GM12878 (cell line): ENCODE data around the gene LCN12. TPM values are rescaled to one million over a fixed set of nuclear protein-coding genes. Genes with fewer than 3 reads are reported as not detected.

Experiments
- ATAC-seq: fragments of 200-7000 bp; cut with Tn5 transposase; 3 replicates; pipeline ENCODE4 v1.9.1; 2020; ENCODE audit warnings: mild to moderate bottlenecking, moderate library complexity
- BruUV-seq: library from RNA; stranded (reverse); fragments of 400-500 nt; replicated peaks from 2 replicates; lab custom pipeline; 2021; lab: Mats Ljungman, UMichigan
- CTCF ChIA-PET: fragments of 300-600 bp; sonication (Branson Sonifier 250); formaldehyde crosslinking; extraction: SDS; loops from one replicate; lab custom pipeline; 2021; ENCODE audit warnings: inconsistent platforms; lab: Yijun Ruan, JAX
- POLR2A ChIA-PET: fragments of 350-600 bp; formaldehyde crosslinking; extraction: SDS; loops from one replicate; lab custom pipeline; 2021; ENCODE audit warnings: inconsistent platforms; lab: Charles Lee
- RAD21 ChIA-PET: fragments of 300-600 bp; sonication (Branson Sonifier 250); formaldehyde crosslinking; loops from one replicate; lab custom pipeline; 2023; ENCODE audit warnings: antibody characterized with exemption; ENCODE audit not compliant: unreplicated experiment; lab: Charles Lee
- SMC1A ChIA-PET: fragments of 300-600 bp; sonication (Branson Sonifier 250); formaldehyde crosslinking; loops from one replicate; lab custom pipeline; 2023; ENCODE audit not compliant: unreplicated experiment, uncharacterized antibody; lab: Charles Lee
- DNase-seq: peaks from one replicate; pipeline ENCODE4 v3.0.0-alpha.2; 2011; ENCODE audit warnings: low read depth, low spot score
- FAIRE-seq: peaks from 3 replicates; lab custom pipeline; 2011; peaks lifted over from hg19 to GRCh38; lab: Jason Lieb, UNC
- H2AFZ ChIP-seq: 2 replicates; pipeline ENCODE4 v1.6.0; 2011; ENCODE audit warnings: low read depth, low read length, control low read depth; ENCODE audit not compliant: control insufficient read depth
- H3K27ac ChIP-seq: 2 replicates; pipeline ENCODE4 v1.5.1; 2011; ENCODE audit warnings: control low read depth; ENCODE audit not compliant: control insufficient read depth, insufficient read depth
- H3K27me3 ChIP-seq, 2 experiments: replicated peaks in 1 of 2; 2 replicates each; pipeline versions ENCODE4 v1.6.0 to v1.6.1; 2011; ENCODE audit warnings: low read length in 1 of 2; ENCODE audit not compliant: control insufficient read depth in 2 of 2, insufficient read depth in 2 of 2
- H3K36me3 ChIP-seq, 2 experiments: 2 replicates each; pipeline ENCODE4 v1.5.1; 2011; ENCODE audit warnings: low read length in 1 of 2; ENCODE audit not compliant: control insufficient read depth in 2 of 2, insufficient read depth in 2 of 2
- H3K4me1 ChIP-seq: 2 replicates; pipeline ENCODE4 v1.6.1; 2011; ENCODE audit warnings: mild to moderate bottlenecking, low read length, moderate library complexity, mixed read lengths; ENCODE audit not compliant: control insufficient read depth, insufficient read depth
- H3K4me2 ChIP-seq: 2 replicates; pipeline ENCODE4 v1.6.0; 2011; ENCODE audit warnings: control low read depth; ENCODE audit not compliant: control insufficient read depth, insufficient read depth
- H3K4me3 ChIP-seq: fragments of 200-600 bp; sonication (generic); 2 replicates; pipeline ENCODE4 v1.5.1; 2016
- H3K79me2 ChIP-seq: 2 replicates; pipeline ENCODE4 v1.6.0; 2011; ENCODE audit warnings: low read length; ENCODE audit not compliant: control insufficient read depth, insufficient read depth
- H3K9ac ChIP-seq: 2 replicates; pipeline ENCODE4 v1.8.0; 2011; ENCODE audit warnings: low read length, control low read depth, mixed read lengths; ENCODE audit not compliant: control insufficient read depth, insufficient read depth
- H3K9me3 ChIP-seq: replicated peaks from 3 replicates; pipeline ENCODE4 v1.5.1; 2011; ENCODE audit warnings: mild to moderate bottlenecking, low read length; ENCODE audit not compliant: control insufficient read depth, insufficient read depth
- H4K20me1 ChIP-seq: 2 replicates; pipeline ENCODE4 v1.6.0; 2011; ENCODE audit not compliant: control insufficient read depth, insufficient read depth
- ATF2 ChIP-seq: IDR thresholded peaks from 2 replicates; pipeline ENCODE4 v1.6.1; 2012; ENCODE audit warnings: low read length, inconsistent platforms
- E2F4 ChIP-seq: IDR thresholded peaks from 2 replicates; pipeline ENCODE4 v1.6.1; 2012; ENCODE audit warnings: low read depth, low read length, improper control_type of control experiment
- EED ChIP-seq: sonication (generic); IDR thresholded peaks from 2 replicates; pipeline ENCODE4 v1.6.1; 2016; ENCODE audit warnings: antibody characterized with exemption, low read depth
- ELK1 ChIP-seq: IDR thresholded peaks from 2 replicates; pipeline ENCODE4 v1.6.1; 2012; ENCODE audit warnings: low read depth, low read length, improper control_type of control experiment
- GATAD2B ChIP-seq: fragments of 450-650 bp; conservative IDR thresholded peaks from 2 replicates; pipeline ENCODE4 v1.6.1; 2017; ENCODE audit warnings: low read depth, mild to moderate bottlenecking, moderate library complexity
- IKZF2 ChIP-seq, 2 experiments: fragments of 450-650 bp; IDR thresholded peaks; 2 replicates each; pipeline ENCODE4 v1.6.1; 2017; ENCODE audit warnings: mild to moderate bottlenecking in 2 of 2, moderate library complexity in 2 of 2
- MEF2B ChIP-seq: fragments of 450-650 bp; IDR thresholded peaks from 2 replicates; pipeline ENCODE4 v1.6.1; 2018; ENCODE audit warnings: mild to moderate bottlenecking, moderate library complexity; ENCODE audit not compliant: partially characterized antibody, poor library complexity, severe bottlenecking
- NBN ChIP-seq: fragments of 450-650 bp; IDR thresholded peaks from 2 replicates; pipeline ENCODE4 v1.6.1; 2016
- NR2F1 ChIP-seq: fragments of 450-650 bp; conservative IDR thresholded peaks from 2 replicates; pipeline ENCODE4 v1.6.1; 2017; ENCODE audit warnings: mild to moderate bottlenecking
- NRF1 ChIP-seq: conservative IDR thresholded peaks from 2 replicates; pipeline ENCODE4 v1.6.1; 2011; ENCODE audit warnings: mild to moderate bottlenecking, low read depth, low read length, improper control_type of control experiment
- PAX8 ChIP-seq: fragments of 450-650 bp; IDR thresholded peaks from 2 replicates; pipeline ENCODE4 v1.6.1; 2017; ENCODE audit warnings: mild to moderate bottlenecking, moderate library complexity
- RCOR1 ChIP-seq: conservative IDR thresholded peaks from 2 replicates; pipeline ENCODE4 v1.6.1; 2012; ENCODE audit warnings: low read depth, low read length, improper control_type of control experiment
- SKIL ChIP-seq: fragments of 450-650 bp; IDR thresholded peaks from 2 replicates; pipeline ENCODE4 v1.6.1; 2017; ENCODE audit warnings: mild to moderate bottlenecking, low read depth, inconsistent platforms; ENCODE audit not compliant: poor library complexity, severe bottlenecking
- STAT1 ChIP-seq: fragments of 450-650 bp; conservative IDR thresholded peaks from 2 replicates; pipeline ENCODE4 v1.6.1; 2014; ENCODE audit warnings: antibody characterized with exemption, mild to moderate bottlenecking
- YY1 ChIP-seq: IDR thresholded peaks from 2 replicates; pipeline ENCODE4 v1.6.1; 2011; ENCODE audit warnings: low read depth, mild to moderate bottlenecking, low read length
- WGBS: methylation state at CpG from one replicate; pipeline ENCODE4 v1.1.6; 2016; ENCODE audit warnings: low lambda C conversion rate; ENCODE audit not compliant: insufficient replicate concordance, insufficient coverage; ENCODE audit errors: missing lambda C conversion rate; 5-methylcytosine and 5-hydroxymethylcytosine counted together
- in situ Hi-C: fragments of 300-500 bp; cut with MboI; formaldehyde crosslinking; loops from 9 replicates; pipeline ENCODE4 v1.14.3; 2018; ENCODE audit warnings: mixed read lengths
- intact Hi-C: fragments of 100-400 bp; cut with micrococcal nuclease; formaldehyde crosslinking; loops from one replicate; pipeline ENCODE4 v1.14.2; 2022; ENCODE audit not compliant: unreplicated experiment
- polyA plus RNA-seq, 11 experiments: library from polyadenylated mRNA; depleted of rRNA in 4 of 11; unstranded in 6 of 11; stranded (reverse) in 5 of 11; fragments of >200 nt; fragmentation: Nextera tagmentation in 4 of 11; fragmentation: Illumina TruSeq in 1 of 11; extraction: Ambion mirVana in 4 of 11; extraction: Trizol in 1 of 11; gene quantifications; 1 replicate in 1 of 11; 2 replicates in 10 of 11; pipeline versions ENCODE4 v1.2.1 to v1.2.3, GENCODE V29; 2011 to 2016; ENCODE audit warnings: inconsistent platforms in 2 of 11, missing spikeins in 2 of 11, low read depth in 1 of 11
- total RNA-seq, 4 experiments: library from RNA; depleted of rRNA in 3 of 4; stranded (reverse); fragments of >200 nt in 3 of 4; fragmentation: Illumina TruSeq in 1 of 4; extraction: Trizol in 1 of 4; gene quantifications; 2 replicates each; pipeline versions ENCODE4 v1.2.1 to v1.2.3, GENCODE V29; 2013 to 2021

LCN12 gene
- total and polyA plus RNA-seq, 10 of the 15 experiments (the other 5 are each of a cell fraction or from before 2014, with no cell fraction given) = 0.06 to 0.64 (median 0.40) TPM; not detected in 3

GRCh38 chr9:136977649-136978072 is 25.6 kb downstream of the LCN12 start (continued):
- TF ChIP-seq GATAD2B (no peak), NRF1 (no peak), ATF2 (no peak), SKIL (no peak), RCOR1 (no peak)

- DNase-seq = no peak
- Histone ChIP-seq H3K36me3 (no peaks in the 10 kb centered on the region), H3K4me2 (no peak overlapping the region), H3K27me3 (no peaks in the 10 kb centered on the region; a peak in 2 of 4 replicates), H3K79me2 (no peaks in the 10 kb centered on the region), H3K9ac (no peak overlapping the region), H3K4me1 (no peaks in the 10 kb centered on the region), H2AFZ (no peak overlapping the region), H3K4me3 (no peak overlapping the region), H4K20me1 (no peaks in the 10 kb centered on the region), H3K27ac (no peak overlapping the region), H3K9me3 (no peaks in the 10 kb centered on the region)
- SMC1A ChIA-PET = no interaction called here
- 55% methylated on average over 50 of the region's 78 CpGs for WGBS
- no TSS peak for BruUV-seq
- peak; percentile 34 for ATAC-seq
- in situ Hi-C loops (no loop called here), intact Hi-C loops (no loop called here)
- POLR2A ChIA-PET = interaction anchor here (0.6 kb wide), 1 partner anchor 173 kb away, joined by 3 read pairs; no protein-coding TSS in a partner anchor
- RAD21 ChIA-PET = no interaction called here
- CTCF ChIA-PET = interaction anchor here (0.7 kb wide), 1 partner anchor 15 kb away, joined by 3 read pairs; no protein-coding TSS in a partner anchor
- no peak for FAIRE-seq
- TF ChIP-seq ELK1 (no peak), NR2F1 (no peak), EED (no peak), STAT1 (no peak), PAX8 (no peak), MEF2B (no peak), IKZF2 (IDR thresholded peaks at IDR 0.05) (no peak), NBN (no peak), E2F4 (no peak), YY1 (no peak)
Observed at GRCh38 chr9:136978073-136978864, 26.2 kb downstream of the LCN12 start.
